ENCODE results near the gene SMPDL3B. TPM values are rescaled to one million over a fixed set of nuclear protein-coding genes. Genes with fewer than 3 reads are reported as not detected.
"Not testable (repeated sequence)": the region's sequence is repeated elsewhere in the genome, so short reads cannot be mapped to it uniquely, and the experiment has no call there.

Gene SMPDL3B
- total RNA-seq, 4 donors from 2014 or later: 0.48 to 3.2 (median 1.7) TPM

DNA sequence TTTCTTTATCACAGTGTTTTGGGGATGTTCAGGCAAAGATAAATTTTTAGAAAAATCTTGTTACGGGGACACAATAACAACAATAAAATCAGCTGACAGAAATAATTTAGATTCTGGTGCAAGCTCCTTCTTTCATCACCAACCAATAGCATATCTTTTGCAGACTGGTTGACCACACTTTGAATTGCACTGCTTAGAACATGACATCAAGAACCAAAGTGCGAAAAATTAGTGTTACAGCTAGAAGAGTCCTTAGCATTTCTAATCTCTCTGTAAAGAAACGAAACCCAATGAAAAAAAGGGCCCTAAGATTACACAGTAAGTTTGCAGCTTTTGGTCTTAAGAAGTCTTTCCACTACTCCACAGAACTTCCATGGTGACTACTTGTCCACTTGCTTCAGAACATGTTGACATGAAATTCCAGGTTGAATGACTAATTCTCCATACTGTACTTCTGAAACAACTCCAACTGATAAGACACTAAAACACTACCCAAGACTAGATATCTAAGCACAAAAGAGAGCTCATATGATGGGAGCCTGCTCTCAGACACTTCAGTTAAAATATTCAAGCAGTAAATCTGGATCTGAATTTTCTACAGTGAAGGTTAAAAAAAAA lies 56.2 kb downstream of the SMPDL3B start:
- Histone ChIP-seq H3K36me3 (peaks cover 95% of the 10 kb centered on the region), H3K27me3 (no peaks in the 10 kb centered on the region), H3K4me3 (no peak overlapping the region), H3K27ac (no peak overlapping the region), H3K9me3 (no peaks in the 10 kb centered on the region), H3K4me1 (no peaks in the 10 kb centered on the region)
- no peak for TF ChIP-seq POLR2AphosphoS5 (IDR thresholded peaks at IDR 0.05)
- TF ChIP-seq POLR2A (IDR thresholded peaks at IDR 0.05): no peak
- no peak for TF ChIP-seq EP300 (IDR thresholded peaks at IDR 0.05)
- TF ChIP-seq, protein P1, sequence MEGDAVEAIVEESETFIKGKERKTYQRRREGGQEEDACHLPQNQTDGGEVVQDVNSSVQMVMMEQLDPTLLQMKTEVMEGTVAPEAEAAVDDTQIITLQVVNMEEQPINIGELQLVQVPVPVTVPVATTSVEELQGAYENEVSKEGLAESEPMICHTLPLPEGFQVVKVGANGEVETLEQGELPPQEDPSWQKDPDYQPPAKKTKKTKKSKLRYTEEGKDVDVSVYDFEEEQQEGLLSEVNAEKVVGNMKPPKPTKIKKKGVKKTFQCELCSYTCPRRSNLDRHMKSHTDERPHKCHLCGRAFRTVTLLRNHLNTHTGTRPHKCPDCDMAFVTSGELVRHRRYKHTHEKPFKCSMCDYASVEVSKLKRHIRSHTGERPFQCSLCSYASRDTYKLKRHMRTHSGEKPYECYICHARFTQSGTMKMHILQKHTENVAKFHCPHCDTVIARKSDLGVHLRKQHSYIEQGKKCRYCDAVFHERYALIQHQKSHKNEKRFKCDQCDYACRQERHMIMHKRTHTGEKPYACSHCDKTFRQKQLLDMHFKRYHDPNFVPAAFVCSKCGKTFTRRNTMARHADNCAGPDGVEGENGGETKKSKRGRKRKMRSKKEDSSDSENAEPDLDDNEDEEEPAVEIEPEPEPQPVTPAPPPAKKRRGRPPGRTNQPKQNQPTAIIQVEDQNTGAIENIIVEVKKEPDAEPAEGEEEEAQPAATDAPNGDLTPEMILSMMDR (IDR thresholded peaks at IDR 0.05): no peak
- 94% methylated on average over 3 of the region's 3 CpGs for whole genome bisulfite sequencing
- no peak for DNase-seq (ENCODE audit: low spot score in 2 of 2)

DNA sequence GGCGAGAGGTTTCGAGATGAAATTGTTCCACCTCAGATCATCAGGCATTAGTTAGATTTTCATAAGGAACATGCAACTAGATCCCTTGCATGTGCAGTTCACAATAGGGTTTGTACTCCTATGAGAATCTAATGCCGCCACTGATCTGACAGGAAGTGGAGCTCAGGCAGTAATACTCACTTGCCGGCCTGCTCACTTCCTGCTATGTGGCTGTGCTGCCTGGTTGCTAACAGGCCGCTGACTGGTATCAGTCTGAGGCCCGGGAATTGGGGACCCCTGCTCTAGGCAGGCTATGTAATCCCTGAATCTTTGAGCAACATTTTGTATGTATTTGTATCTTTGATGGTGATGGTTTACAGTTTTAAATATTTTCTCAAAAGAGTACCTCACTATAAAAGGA lies 57.5 kb downstream of the SMPDL3B start:
- no peak for DNase-seq (ENCODE audit: low spot score in 2 of 2)
- TF ChIP-seq POLR2AphosphoS5 (IDR thresholded peaks at IDR 0.05) (no peak), POLR2A (IDR thresholded peaks at IDR 0.05) (no peak), EP300 (IDR thresholded peaks at IDR 0.05) (no peak)
- TF ChIP-seq, protein P1 (IDR thresholded peaks at IDR 0.05): no peak
- Histone ChIP-seq H3K4me1 (no peaks in the 10 kb centered on the region), H3K36me3 (peaks cover 98% of the 10 kb centered on the region), H3K27ac (no peak overlapping the region), H3K9me3 (no peaks in the 10 kb centered on the region), H3K4me3 (no peak overlapping the region), H3K27me3 (no peaks in the 10 kb centered on the region)
- 74% methylated on average over 6 of the region's 6 CpGs for WGBS

DNA sequence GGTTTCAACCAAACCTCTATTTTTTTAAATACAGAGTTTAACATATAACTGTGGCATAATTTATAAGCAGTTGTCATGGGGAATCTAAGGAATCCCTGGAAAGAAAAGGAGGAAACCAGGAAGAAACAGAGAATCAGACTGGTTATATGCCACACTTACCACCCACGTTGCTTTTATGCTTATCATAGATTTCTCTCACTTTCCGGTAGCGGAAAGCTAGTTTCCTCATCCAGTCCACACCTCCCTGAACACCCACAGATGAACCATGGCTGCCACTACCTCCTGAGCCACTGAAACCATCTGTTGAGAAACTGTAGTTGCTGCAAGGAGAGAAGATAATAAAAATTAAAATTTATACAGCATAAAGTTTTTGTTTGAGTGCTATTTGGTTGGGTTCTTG lies 58.4 kb downstream of the SMPDL3B start:
- Histone ChIP-seq H3K27ac (no peak overlapping the region), H3K9me3 (no peaks in the 10 kb centered on the region), H3K4me1 (no peaks in the 10 kb centered on the region), H3K4me3 (no peak overlapping the region), H3K36me3 (peaks cover 98% of the 10 kb centered on the region), H3K27me3 (no peaks in the 10 kb centered on the region)
- TF ChIP-seq POLR2A (IDR thresholded peaks at IDR 0.05): no peak
- TF ChIP-seq EP300 (IDR thresholded peaks at IDR 0.05): no peak
- TF ChIP-seq, protein P1 (IDR thresholded peaks at IDR 0.05): no peak
- TF ChIP-seq POLR2AphosphoS5 (IDR thresholded peaks at IDR 0.05): no peak
- 67% methylated on average over 3 of the region's 3 CpGs for WGBS
- DNase-seq (ENCODE audit: low spot score in 2 of 2): no peak

DNA sequence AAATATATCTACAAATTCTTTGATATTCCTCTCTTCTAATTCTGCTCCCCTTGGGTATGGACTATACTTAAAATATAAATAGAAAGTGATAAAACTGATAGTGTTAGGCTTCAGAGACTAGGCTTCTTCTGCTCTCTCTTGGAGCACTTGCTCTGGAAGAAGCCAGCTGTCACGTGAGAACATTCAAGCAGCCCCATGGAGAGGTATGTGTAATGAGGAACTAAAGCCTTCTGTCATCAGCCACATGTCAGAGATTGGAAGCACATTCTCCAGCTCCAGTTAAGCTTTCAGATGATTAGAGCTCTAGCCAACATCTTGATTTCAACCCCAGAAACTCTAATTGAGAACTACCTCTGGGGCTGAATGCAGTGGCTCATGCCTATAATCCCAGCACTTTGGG lies 59.3 kb downstream of the SMPDL3B start:
- Histone ChIP-seq H3K4me1 (no peaks in the 10 kb centered on the region), H3K27me3 (no peaks in the 10 kb centered on the region), H3K9me3 (no peaks in the 10 kb centered on the region), H3K36me3 (peaks cover 98% of the 10 kb centered on the region), H3K27ac (no peak overlapping the region), H3K4me3 (no peak overlapping the region)
- 39% methylated on average over 1 of the region's 1 CpG for WGBS
- no peak for TF ChIP-seq EP300 (IDR thresholded peaks at IDR 0.05)
- no peak for TF ChIP-seq POLR2A (IDR thresholded peaks at IDR 0.05)
- DNase-seq (ENCODE audit: low spot score in 2 of 2): no peak

DNA sequence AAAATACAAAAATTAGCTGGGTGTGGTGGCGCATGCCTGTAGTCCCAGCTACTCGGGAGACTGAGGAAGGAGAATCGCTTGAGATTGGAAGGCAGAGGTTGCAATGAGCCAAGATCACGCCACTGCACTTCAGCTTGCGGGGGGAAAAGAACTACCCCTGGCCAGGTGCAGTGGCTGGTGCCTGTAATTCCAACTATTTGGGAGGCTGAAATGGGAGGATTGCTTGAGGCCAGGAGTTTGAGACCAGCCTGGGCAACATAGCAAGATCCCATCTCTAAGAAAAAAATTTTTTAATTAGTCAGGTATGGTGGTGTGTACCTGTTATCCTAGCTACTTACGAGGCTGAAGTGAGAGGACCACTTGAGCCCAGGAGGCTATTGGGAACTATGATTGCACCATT lies 59.7 kb downstream of the SMPDL3B start:
- not testable (repeated sequence) for H3K27me3 ChIP-seq; H3K4me1 ChIP-seq; H3K27ac ChIP-seq; H3K4me3 ChIP-seq; H3K9me3 ChIP-seq; DNase-seq (ENCODE audit: low spot score in 2 of 2)
- peaks cover 98% of the 10 kb centered on the region for H3K36me3 ChIP-seq
- 95% methylated on average over 6 of the region's 6 CpGs for WGBS

DNA sequence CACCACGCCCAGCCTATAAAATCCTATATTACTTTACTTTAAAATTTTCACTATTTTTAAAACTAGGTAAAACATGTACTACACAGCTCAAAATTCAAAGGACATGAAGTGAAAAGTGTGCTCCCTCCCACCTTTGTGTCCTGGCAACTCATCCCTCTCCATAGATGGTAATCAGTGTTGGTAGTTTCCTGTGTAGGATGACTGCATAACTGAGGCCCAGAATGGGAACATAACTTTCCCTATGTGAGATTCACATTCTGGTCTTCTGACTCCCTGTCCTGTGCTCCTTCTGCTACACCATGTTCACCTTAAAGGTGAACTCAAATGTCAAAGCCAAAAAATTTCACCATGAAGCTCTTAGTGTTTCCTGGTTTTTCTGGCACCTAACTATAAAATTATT lies 64.3 kb downstream of the SMPDL3B start:
- H3K36me3 ChIP-seq: peaks cover 89% of the 10 kb centered on the region
- H3K4me3 ChIP-seq: no peak overlapping the region
- H3K4me1 ChIP-seq: no peaks in the 10 kb centered on the region
- H3K9me3 ChIP-seq: no peaks in the 10 kb centered on the region
- WGBS: 94% methylated on average over 1 of the region's 1 CpG
- DNase-seq (ENCODE audit: low spot score in 2 of 2): no peak
- no peak for TF ChIP-seq POLR2AphosphoS5 (IDR thresholded peaks at IDR 0.05)
- TF ChIP-seq POLR2A (IDR thresholded peaks at IDR 0.05): no peak
- no peak for TF ChIP-seq EP300 (IDR thresholded peaks at IDR 0.05)
- TF ChIP-seq, protein P1 (IDR thresholded peaks at IDR 0.05): no peak
- no peak overlapping the region for H3K27ac ChIP-seq
- H3K27me3 ChIP-seq: no peaks in the 10 kb centered on the region
